Activated T-cell treated with anti-CD3 and anti-CD28 coated beads, Interleukin-2, amount 50 U/mL, for 48 hours (primary cell): ENCODE results near the gene VCY.
"Not testable (repeated sequence)": the region's sequence is repeated elsewhere in the genome, so short reads cannot be mapped to it uniquely, and the experiment has no call there.

Experiments used
- DNase-seq, 2 experiments: peaks; one replicate each; pipeline ENCODE4 v3.0.0-alpha.2; 2020

VCY gene

GRCh38 chrY:13986373-13986772, at the start of gene VCY:
Gene VCY (minus strand): TSS chrY:13986473. CDS start chrY:13986440, 33 bp downstream.
- not testable (repeated sequence) for DNase-seq

GRCh38 chrY:14030395-14030794, 44.1 kb upstream of the VCY start:
- DNase-seq: not testable (repeated sequence)

GRCh38 chrY:14011916-14012315, 25.6 kb upstream of the VCY start:
- DNase-seq: not testable (repeated sequence)

- DNase-seq: not testable (repeated sequence)
Measured at GRCh38 chrY:13942406-13942805, 43.9 kb downstream of the VCY start.
